Measurements from ENCODE around the gene TMEM161B. TPM values are rescaled to one million over a fixed set of nuclear protein-coding genes. Genes with fewer than 3 reads are reported as not detected.

Gene TMEM161B
- total RNA-seq (2012; rRNA removed): 14.2 and 14.6 TPM in 2 replicates

- H3K4me1 ChIP-seq (ENCODE audit: control insufficient read depth, insufficient read depth, low read length): peaks cover 22% of the 10 kb centered on the region
- peaks cover 10% of the 10 kb centered on the region for H3K36me3 ChIP-seq (ENCODE audit: insufficient read depth, low read length)
- peak within 1 kb of the TSS; percentile 82 for H3K4me2 ChIP-seq (ENCODE audit: low read length)
- H3K4me3 ChIP-seq (ENCODE audit: low read length): peak within 1 kb of the TSS; percentile 99
- H3K9ac ChIP-seq (ENCODE audit: low read depth, low read length): peak within 1 kb of the TSS; percentile 93
- H3K27me3 ChIP-seq (ENCODE audit: control insufficient read depth, insufficient read depth, low read length): no peaks in the 10 kb centered on the region
- H3K9me3 ChIP-seq (replicated peaks; ENCODE audit: low read length): no peaks in the 10 kb centered on the region
Observed at GRCh38 chr5:88268385-88269184, at the start of gene TMEM161B. TMEM161B (minus strand) TSS chr5:88268845; CDS start chr5:88268723, 122 bp downstream.

GRCh38 chr5:88304356-88304755 lies 35.7 kb upstream of the TMEM161B start:
- Histone ChIP-seq H3K4me3 (ENCODE audit: low read length) (no peak overlapping the region), H3K4me1 (ENCODE audit: control insufficient read depth, insufficient read depth, low read length) (no peaks in the 10 kb centered on the region), H3K9ac (ENCODE audit: low read depth, low read length) (no peak overlapping the region), H3K9me3 (replicated peaks; ENCODE audit: low read length) (no peaks in the 10 kb centered on the region), H3K27me3 (ENCODE audit: control insufficient read depth, insufficient read depth, low read length) (no peaks in the 10 kb centered on the region), H3K36me3 (ENCODE audit: insufficient read depth, low read length) (no peaks in the 10 kb centered on the region), H3K4me2 (ENCODE audit: low read length) (no peak overlapping the region)

- Histone ChIP-seq H3K4me1 (ENCODE audit: control insufficient read depth, insufficient read depth, low read length) (no peaks in the 10 kb centered on the region), H3K9me3 (replicated peaks; ENCODE audit: low read length) (no peaks in the 10 kb centered on the region), H3K4me3 (ENCODE audit: low read length) (no peak overlapping the region), H3K27me3 (ENCODE audit: control insufficient read depth, insufficient read depth, low read length) (no peaks in the 10 kb centered on the region), H3K36me3 (ENCODE audit: insufficient read depth, low read length) (no peaks in the 10 kb centered on the region), H3K9ac (ENCODE audit: low read depth, low read length) (no peak overlapping the region), H3K4me2 (ENCODE audit: low read length) (no peak overlapping the region)
Observed at GRCh38 chr5:88298425-88298824, 29.8 kb upstream of the TMEM161B start.

DNA sequence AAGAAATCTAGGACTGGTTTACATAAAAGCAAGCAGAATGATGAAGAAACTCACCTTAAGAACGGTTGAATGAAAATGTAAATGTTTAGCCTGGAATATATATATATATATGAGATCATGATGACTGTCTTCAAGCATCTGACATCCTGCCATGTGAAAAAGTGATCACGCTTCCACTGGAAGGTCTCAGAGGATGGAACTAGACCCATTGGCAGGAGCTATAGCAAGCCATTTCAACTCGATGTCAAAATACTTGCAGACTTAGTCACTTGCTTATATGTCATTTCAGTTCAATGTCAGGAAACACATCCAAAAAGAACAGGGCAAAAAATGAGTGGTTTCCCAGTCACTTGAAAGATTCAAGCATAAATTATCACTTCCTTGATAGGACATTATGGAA lies 22.2 kb upstream of the TMEM161B start:
- no peak overlapping the region for H3K9ac ChIP-seq (ENCODE audit: low read depth, low read length)
- H3K4me1 ChIP-seq (ENCODE audit: control insufficient read depth, insufficient read depth, low read length): no peaks in the 10 kb centered on the region
- no peak overlapping the region for H3K4me2 ChIP-seq (ENCODE audit: low read length)
- H3K4me3 ChIP-seq (ENCODE audit: low read length): no peak overlapping the region
- no peaks in the 10 kb centered on the region for H3K9me3 ChIP-seq (replicated peaks; ENCODE audit: low read length)
- H3K27me3 ChIP-seq (ENCODE audit: control insufficient read depth, insufficient read depth, low read length): no peaks in the 10 kb centered on the region
- peaks cover 8% of the 10 kb centered on the region for H3K36me3 ChIP-seq (ENCODE audit: insufficient read depth, low read length)

GRCh38 chr5:88288528-88289197 lies 20.0 kb upstream of the TMEM161B start:
- Histone ChIP-seq H3K36me3 (ENCODE audit: insufficient read depth, low read length) (peaks cover 8% of the 10 kb centered on the region), H3K4me2 (ENCODE audit: low read length) (no peak overlapping the region), H3K9ac (ENCODE audit: low read depth, low read length) (no peak overlapping the region), H3K4me3 (ENCODE audit: low read length) (no peak overlapping the region), H3K27me3 (ENCODE audit: control insufficient read depth, insufficient read depth, low read length) (no peaks in the 10 kb centered on the region), H3K9me3 (replicated peaks; ENCODE audit: low read length) (no peaks in the 10 kb centered on the region), H3K4me1 (ENCODE audit: control insufficient read depth, insufficient read depth, low read length) (no peaks in the 10 kb centered on the region)

DNA sequence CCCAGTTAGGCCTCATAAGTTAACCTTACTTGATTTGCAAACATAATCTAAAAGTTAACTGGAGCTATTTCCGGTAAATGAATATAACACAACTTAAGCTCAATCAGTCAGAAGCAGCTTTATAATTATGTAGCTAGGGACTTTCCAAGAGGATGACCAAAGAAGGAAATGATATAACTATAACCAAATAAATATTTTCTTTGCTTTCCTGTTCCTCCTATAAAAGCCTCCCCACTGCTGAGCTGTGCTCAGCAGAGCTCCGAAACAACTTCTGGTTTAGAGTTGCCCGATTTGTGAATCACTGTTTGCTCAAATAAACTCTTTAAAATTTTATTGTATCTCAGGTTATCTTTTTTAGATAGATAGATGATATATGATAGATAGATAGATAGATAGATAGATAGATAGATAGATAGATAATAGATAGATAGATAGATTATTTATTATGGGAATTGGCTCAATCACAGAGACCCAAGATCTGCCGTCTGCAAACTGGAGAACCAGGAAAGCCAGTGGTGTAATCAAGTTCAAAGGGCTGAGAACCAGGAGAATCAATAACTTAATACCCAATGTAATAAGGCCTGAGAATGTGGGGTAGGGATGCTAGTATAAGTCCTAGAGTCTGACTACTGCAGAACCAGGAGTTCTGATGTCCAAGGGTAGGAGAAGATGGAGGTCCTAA lies 19.3 kb upstream of the TMEM161B start:
- Histone ChIP-seq H3K27me3 (ENCODE audit: control insufficient read depth, insufficient read depth, low read length) (no peaks in the 10 kb centered on the region), H3K36me3 (ENCODE audit: insufficient read depth, low read length) (peaks cover 8% of the 10 kb centered on the region), H3K9ac (ENCODE audit: low read depth, low read length) (no peak overlapping the region), H3K4me2 (ENCODE audit: low read length) (no peak overlapping the region), H3K4me3 (ENCODE audit: low read length) (no peak overlapping the region), H3K4me1 (ENCODE audit: control insufficient read depth, insufficient read depth, low read length) (no peaks in the 10 kb centered on the region), H3K9me3 (replicated peaks; ENCODE audit: low read length) (no peaks in the 10 kb centered on the region)

DNA sequence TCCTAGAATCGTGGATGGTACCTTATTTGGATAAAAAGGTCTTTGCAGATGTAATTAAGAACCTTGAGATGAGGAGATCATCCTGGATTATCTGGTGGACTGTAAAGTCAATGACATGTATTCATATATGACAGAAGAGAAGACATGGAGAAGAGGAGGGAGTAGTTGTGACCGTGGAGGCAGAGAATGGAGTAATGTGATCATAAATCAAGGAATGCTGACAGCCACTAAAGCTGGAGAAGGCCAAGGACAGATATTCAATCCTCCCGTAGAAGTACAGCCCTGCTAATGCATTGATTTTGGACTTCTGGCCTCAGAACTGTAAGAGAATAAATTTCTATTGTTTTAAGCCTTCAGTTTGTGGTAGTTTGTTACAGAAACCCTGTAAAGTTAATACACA lies 18.7 kb upstream of the TMEM161B start:
- no peaks in the 10 kb centered on the region for H3K27me3 ChIP-seq (ENCODE audit: control insufficient read depth, insufficient read depth, low read length)
- no peak overlapping the region for H3K9ac ChIP-seq (ENCODE audit: low read depth, low read length)
- H3K36me3 ChIP-seq (ENCODE audit: insufficient read depth, low read length): peaks cover 12% of the 10 kb centered on the region
- no peaks in the 10 kb centered on the region for H3K9me3 ChIP-seq (replicated peaks; ENCODE audit: low read length)
- H3K4me3 ChIP-seq (ENCODE audit: low read length): no peak overlapping the region
- no peaks in the 10 kb centered on the region for H3K4me1 ChIP-seq (ENCODE audit: control insufficient read depth, insufficient read depth, low read length)
- H3K4me2 ChIP-seq (ENCODE audit: low read length): no peak overlapping the region

- Histone ChIP-seq H3K36me3 (ENCODE audit: insufficient read depth, low read length) (peaks cover 12% of the 10 kb centered on the region), H3K4me2 (ENCODE audit: low read length) (no peak overlapping the region), H3K27me3 (ENCODE audit: control insufficient read depth, insufficient read depth, low read length) (no peaks in the 10 kb centered on the region), H3K4me1 (ENCODE audit: control insufficient read depth, insufficient read depth, low read length) (no peaks in the 10 kb centered on the region), H3K9ac (ENCODE audit: low read depth, low read length) (no peak overlapping the region), H3K4me3 (ENCODE audit: low read length) (no peak overlapping the region), H3K9me3 (replicated peaks; ENCODE audit: low read length) (no peaks in the 10 kb centered on the region)
Observed at GRCh38 chr5:88283690-88284089, 15.0 kb upstream of the TMEM161B start.

- Histone ChIP-seq H3K36me3 (ENCODE audit: insufficient read depth, low read length) (peaks cover 4% of the 10 kb centered on the region), H3K4me2 (ENCODE audit: low read length) (no peak overlapping the region), H3K4me1 (ENCODE audit: control insufficient read depth, insufficient read depth, low read length) (no peaks in the 10 kb centered on the region), H3K4me3 (ENCODE audit: low read length) (no peak overlapping the region), H3K27me3 (ENCODE audit: control insufficient read depth, insufficient read depth, low read length) (no peaks in the 10 kb centered on the region), H3K9me3 (replicated peaks; ENCODE audit: low read length) (no peaks in the 10 kb centered on the region), H3K9ac (ENCODE audit: low read depth, low read length) (no peak overlapping the region)
Observed at GRCh38 chr5:88281322-88281721, 12.7 kb upstream of the TMEM161B start.

DNA sequence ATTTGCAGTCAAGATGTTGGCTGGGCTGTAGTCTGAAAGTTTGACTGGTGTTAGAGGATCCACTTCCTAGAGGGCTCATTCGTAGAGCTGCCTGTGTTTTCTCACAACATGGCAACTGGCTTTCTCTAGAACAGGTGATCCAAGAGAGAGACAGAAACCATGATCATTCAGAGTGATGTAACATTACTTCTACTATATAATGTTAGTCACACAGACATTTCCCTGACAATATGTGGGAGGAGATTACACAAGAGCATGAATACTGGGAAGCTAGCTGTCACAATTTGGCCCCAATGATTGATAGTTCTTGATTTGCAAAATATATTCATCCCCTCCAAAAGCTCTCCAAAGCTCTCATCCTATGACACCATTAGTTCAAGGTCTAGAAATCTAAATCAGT lies 10.9 kb upstream of the TMEM161B start:
- no peak overlapping the region for H3K9ac ChIP-seq (ENCODE audit: low read depth, low read length)
- H3K27me3 ChIP-seq (ENCODE audit: control insufficient read depth, insufficient read depth, low read length): no peaks in the 10 kb centered on the region
- no peak overlapping the region for H3K4me3 ChIP-seq (ENCODE audit: low read length)
- H3K9me3 ChIP-seq (replicated peaks; ENCODE audit: low read length): no peaks in the 10 kb centered on the region
- no peak overlapping the region for H3K4me2 ChIP-seq (ENCODE audit: low read length)
- no peaks in the 10 kb centered on the region for H3K4me1 ChIP-seq (ENCODE audit: control insufficient read depth, insufficient read depth, low read length)
- H3K36me3 ChIP-seq (ENCODE audit: insufficient read depth, low read length): peaks cover 4% of the 10 kb centered on the region

- H3K27me3 ChIP-seq (ENCODE audit: control insufficient read depth, insufficient read depth, low read length): no peaks in the 10 kb centered on the region
- H3K4me3 ChIP-seq (ENCODE audit: low read length): no peak overlapping the region
- no peak overlapping the region for H3K4me2 ChIP-seq (ENCODE audit: low read length)
- H3K9me3 ChIP-seq (replicated peaks; ENCODE audit: low read length): no peaks in the 10 kb centered on the region
- no peaks in the 10 kb centered on the region for H3K4me1 ChIP-seq (ENCODE audit: control insufficient read depth, insufficient read depth, low read length)
- H3K36me3 ChIP-seq (ENCODE audit: insufficient read depth, low read length): no peaks in the 10 kb centered on the region
- H3K9ac ChIP-seq (ENCODE audit: low read depth, low read length): no peak overlapping the region
Observed at GRCh38 chr5:88276378-88276777, 7.7 kb upstream of the TMEM161B start.

All from skeletal muscle satellite cell (primary cell).